22Rv1 (cell line): Measurements from ENCODE around the gene SPCS1.

ENCODE experiments used
- CTCF ChIP-seq: fragments of 450-650 bp; IDR thresholded peaks from 2 replicates; pipeline ENCODE4 v1.5.1; 2017; ENCODE audit warnings: mild to moderate bottlenecking
- ZFX ChIP-seq: fragments of 450-650 bp; IDR thresholded peaks from 2 replicates; pipeline ENCODE4 v1.6.1; 2017; ENCODE audit warnings: antibody characterized with exemption, borderline replicate concordance

GRCh38 chr3:52721002-52721729 is 15.3 kb downstream of the SPCS1 start:
- TF ChIP-seq CTCF (no peak), ZFX (no peak)
